ENCODE measurements around the gene RUSF1.

DNA sequence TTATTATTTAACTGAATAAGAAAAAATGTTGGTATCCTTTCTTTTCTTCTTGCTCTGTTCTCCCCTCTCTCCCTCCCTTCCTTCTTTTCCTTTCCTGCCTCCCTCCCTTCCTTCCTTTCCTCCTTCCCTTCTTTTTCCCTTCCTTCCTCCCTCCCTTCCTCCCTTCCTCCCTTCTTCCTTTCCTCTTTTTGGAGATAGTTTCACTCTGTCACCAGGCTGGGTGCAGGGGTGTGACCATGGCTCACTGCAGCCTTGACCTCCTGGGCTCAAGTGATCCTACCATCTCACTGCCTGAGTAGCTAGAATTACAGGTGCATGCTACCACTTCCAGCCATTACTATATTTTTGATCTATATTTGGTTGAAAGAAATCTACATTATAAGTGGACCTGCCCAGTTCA, 5.7 kb upstream of the RUSF1 start:
- TF ChIP-seq POLR2A (IDR thresholded peaks at IDR 0.05; ENCODE audit: borderline replicate concordance, extremely low read depth, insufficient read depth, insufficient read length), result no peak
- TF ChIP-seq EGR1 (IDR thresholded peaks at IDR 0.05; ENCODE audit: low read depth), result no peak
- no peak for TF ChIP-seq SRF (IDR thresholded peaks at IDR 0.05; ENCODE audit: low read depth)
- TF ChIP-seq FOSL1 (IDR thresholded peaks at IDR 0.05; ENCODE audit: low read depth), result no peak
- TF ChIP-seq POLR2AphosphoS5 (IDR thresholded peaks at IDR 0.05; ENCODE audit: low read depth, low read length), result no peak
- TF ChIP-seq, protein P1, sequence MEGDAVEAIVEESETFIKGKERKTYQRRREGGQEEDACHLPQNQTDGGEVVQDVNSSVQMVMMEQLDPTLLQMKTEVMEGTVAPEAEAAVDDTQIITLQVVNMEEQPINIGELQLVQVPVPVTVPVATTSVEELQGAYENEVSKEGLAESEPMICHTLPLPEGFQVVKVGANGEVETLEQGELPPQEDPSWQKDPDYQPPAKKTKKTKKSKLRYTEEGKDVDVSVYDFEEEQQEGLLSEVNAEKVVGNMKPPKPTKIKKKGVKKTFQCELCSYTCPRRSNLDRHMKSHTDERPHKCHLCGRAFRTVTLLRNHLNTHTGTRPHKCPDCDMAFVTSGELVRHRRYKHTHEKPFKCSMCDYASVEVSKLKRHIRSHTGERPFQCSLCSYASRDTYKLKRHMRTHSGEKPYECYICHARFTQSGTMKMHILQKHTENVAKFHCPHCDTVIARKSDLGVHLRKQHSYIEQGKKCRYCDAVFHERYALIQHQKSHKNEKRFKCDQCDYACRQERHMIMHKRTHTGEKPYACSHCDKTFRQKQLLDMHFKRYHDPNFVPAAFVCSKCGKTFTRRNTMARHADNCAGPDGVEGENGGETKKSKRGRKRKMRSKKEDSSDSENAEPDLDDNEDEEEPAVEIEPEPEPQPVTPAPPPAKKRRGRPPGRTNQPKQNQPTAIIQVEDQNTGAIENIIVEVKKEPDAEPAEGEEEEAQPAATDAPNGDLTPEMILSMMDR (IDR thresholded peaks at IDR 0.05 in 2 of 3, conservative IDR thresholded peaks at IDR 0.05 in 1 of 3; ENCODE audit: borderline replicate concordance in 1 of 3, insufficient read depth in 1 of 3, low read depth in 2 of 3, low read length in 2 of 3), result no peak
- TF ChIP-seq RAD21 (IDR thresholded peaks at IDR 0.05; ENCODE audit: low read depth), result no peak
- no peak for TF ChIP-seq SP1 (IDR thresholded peaks at IDR 0.05; ENCODE audit: low read depth)

All from HCT116 (cell line).